GM21717 (cell line): ENCODE measurements around the gene EPS8.

Experiments
- ATAC-seq: cut with Tn5 transposase; IDR thresholded peaks from one replicate; pipeline ENCODE4 v1.9.1; 2021; ENCODE audit warnings: mild to moderate bottlenecking, moderate library complexity; ENCODE audit not compliant: unreplicated experiment

Gene EPS8

DNA sequence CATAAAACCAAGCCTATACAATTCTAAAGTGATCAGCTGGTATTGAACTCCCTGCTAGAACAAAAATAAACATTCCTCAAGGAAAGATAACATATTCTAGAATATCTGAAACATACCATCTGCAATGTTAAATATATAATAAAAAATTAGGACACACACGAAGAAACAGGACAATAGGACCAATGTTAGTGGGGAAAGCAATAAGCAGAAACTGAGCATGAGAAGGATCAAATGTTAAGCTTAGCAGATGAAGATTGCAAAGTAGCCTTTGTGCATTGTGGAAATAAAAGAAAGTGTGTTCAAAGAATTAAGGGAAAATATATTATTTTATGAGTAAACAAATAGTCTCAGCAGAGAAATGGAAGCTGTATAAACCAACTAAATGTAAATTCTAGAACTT, 180.8 kb downstream of the EPS8 start:
- ATAC-seq, result no peak

DNA sequence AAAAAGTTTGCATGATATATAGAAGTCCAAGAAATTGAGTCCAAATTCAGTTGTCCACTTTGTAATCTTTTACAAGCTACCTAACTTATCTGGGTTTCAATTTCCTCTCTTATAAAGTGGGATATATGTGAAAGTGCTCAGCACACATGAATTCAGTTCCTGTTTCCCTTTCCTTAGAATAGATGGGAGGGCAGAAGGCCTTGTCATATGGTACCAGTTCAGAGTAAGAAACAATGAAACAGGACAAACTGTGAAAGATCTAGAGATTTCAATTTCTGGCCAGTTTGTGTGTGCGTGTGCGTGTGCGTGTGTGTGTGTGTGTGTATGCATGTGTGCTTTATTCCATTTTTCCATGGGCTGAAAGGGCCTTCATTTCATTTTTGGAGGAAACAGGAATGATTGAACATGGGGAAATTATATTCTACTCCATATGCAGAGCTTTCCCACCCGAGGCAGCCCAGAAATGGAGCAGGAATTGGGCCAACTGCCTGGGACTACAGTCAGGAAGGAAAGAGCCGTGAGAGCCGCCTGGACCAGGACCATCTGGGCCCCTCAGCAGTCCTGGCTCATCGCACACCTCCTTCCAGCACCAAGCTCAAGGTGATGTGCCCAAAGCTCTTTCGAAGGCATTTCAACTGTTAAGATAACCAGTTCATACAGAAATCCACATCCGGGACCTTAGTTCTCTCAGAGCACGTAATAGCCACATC, 183.2 kb downstream of the EPS8 start:
- no peak for ATAC-seq

DNA sequence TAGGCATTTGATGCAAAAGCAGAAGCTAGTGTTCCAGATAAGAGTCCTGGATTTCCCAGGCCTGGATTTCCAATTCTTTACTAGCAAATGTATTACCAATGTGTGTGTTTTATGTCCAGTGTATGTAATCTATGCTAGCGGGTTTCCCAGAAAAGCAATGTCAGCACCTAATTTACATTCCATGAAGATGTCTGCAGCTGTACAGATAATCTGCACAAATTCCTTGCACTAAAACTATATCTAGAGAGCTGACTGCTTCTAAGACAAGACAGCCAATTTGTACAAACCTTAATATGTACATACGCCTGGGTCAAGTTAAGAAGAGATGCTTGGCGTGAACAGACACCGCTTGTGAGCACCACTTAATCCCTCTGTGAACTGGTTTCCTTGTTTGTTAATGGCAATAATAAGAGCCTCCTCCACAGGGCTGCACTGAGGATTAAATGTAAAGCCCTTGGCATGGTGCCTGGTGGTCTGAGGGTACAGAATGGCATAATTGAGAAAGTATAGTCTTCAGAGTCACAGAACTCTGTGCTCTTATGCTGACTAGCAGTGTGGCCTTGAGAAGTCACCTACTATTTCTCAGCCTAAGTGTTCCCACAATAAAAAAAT, 185.6 kb downstream of the EPS8 start:
- no peak for ATAC-seq

DNA sequence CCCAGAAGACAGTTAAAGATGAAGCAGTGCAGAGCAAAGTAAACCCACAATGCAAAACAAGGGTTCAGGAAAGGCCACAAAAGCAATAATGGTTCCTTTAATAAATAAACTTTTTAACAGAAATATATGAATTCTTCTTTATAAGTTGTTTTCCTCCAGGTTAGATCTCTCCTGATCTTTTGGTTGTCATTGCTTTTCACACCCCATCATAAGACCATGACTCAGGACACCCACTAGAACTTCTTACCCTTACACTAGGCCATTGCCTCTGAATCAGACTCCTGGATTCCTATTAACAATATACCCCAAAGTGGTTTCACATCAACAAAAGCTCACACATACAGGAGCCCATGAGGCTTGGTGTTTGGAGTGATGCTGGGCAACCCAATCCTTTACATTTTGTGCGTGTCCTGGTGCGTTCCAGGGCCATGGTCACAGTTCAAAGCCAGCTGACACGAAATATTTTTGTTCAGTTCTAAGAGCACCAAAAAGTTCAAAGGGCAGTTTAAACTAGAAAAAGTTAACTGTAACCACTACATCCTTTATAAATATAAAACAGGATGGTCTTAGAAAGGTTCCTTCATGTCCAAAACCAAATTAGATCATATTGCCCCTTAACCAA, 187.0 kb downstream of the EPS8 start:
- ATAC-seq, result no peak

DNA sequence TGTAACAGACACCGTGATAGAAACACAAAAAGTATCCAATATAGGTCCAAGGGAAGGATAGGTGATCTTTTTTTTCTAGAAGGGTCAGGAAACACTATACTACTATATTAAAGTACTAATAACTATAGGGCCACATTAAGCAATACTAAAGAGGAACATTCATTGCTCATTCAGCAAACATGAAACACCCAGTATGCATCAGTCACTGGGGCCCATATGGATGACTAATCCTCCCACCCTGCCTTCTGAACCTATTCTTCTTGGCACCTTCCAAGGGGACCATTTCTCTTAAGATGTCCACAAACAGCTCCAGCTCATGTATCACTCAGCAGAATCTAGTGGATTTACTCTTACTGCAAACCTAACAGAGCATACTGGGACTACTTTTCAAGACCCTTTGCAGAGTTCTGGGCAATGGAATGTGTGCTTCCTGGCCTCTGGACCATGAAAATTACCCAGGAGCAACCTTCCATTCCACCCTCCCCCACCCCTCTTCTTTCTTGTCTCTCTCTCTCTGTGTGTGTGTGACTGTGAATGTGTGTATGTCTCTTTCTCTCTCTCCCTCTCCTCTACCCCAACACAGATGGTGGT, 187.9 kb downstream of the EPS8 start:
- ATAC-seq, result no peak

DNA sequence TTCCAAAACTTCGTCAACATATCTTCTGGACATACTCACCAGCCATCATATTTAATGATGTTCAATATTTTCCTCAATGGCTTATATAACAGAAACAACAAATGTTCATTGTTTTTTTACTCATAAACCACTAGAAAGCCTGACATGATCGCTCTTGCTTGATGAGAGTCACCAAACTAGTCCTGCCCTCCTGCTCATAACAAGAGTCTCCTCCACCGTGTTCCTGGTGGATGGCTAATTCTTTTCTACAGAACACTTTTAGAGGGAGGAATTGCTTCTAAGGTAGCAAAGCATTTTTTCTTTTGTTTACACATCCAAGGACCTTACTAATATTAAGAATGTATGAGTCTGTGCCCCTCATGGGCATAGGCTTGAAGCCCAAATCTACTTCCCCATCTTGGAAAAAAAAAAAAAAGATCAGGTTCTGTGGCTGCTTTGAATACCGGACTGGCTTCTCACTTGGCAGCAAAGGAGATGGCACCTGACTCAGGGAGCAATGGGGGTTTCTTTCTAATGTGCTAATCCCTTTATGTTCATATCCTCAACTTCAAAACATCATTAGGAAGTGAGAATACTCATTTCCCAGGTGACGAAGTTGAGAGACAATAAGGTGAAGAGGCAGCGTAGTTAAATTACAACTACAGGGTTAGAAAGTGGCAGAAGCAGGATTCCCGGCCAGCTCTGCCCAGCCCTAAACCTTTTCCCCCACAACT, 188.8 kb downstream of the EPS8 start:
- no peak for ATAC-seq

DNA sequence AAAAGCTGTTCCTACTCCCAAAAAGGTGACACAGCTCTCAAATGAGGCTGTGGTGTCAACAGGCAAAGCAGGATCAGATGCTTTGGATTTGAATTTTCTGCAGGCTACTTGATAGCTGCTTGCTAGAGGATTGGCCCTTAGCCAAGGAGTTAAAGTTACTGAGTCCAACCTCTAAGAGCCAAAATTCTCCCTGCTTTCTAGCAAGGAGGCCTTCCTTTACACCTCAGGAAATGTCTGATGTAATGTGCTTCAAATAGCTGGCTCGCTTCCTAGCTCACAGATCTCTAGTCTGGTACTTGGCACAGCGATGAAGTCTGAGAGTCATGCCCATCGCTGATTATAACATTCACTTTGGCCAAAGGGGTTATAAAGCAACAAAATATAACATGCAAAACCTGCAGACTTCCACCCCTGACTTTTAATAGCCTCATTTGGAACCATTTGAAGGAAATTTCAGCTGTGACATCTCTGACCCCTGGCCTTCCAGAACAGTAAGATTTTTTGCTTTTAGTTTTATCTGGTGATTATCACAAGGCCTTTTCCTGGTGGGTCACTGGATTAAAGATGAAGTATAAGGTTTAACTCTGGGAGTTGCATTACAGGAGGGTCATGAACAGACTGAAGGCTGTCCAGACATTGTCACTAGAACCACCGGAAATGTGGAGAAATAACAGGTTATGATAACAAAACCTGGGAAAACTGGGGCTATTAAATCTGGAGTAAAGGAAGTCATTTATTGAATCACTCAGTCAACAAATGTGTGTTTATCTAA, 189.7 kb downstream of the EPS8 start:
- no peak for ATAC-seq

DNA sequence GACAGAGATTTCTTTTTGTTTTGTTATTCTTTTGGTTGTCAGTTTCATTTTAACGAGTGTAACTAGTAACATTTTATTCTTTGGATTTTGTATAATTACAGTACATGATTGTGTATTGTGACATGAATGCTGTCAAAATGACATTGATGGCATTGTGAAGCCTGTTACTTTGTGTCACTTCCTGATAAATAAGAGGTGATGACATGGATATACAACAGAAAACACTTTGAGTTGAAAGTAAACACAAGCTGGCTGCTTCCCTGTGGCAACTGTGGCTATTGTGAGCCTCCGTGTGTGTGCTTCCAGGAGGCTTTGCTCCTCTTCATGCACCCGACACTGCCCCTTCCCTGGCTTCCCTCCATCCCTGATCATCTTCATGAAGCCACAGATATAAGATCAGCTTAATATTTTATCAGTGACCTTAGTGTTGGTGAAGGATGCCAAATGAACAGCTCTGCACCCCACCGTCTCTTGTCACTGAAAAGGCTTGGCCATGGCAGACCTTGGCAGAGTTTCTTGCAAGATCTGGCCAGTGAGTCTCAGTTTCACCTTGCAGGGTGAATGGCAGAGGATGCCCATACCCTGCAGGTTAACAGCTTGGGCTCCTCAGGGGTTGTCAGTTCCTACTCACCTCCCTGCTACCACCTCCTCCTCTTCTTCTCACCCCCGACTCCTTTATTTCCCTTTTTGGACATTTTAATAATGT, 191.9 kb downstream of the EPS8 start:
- ATAC-seq, result no peak

DNA sequence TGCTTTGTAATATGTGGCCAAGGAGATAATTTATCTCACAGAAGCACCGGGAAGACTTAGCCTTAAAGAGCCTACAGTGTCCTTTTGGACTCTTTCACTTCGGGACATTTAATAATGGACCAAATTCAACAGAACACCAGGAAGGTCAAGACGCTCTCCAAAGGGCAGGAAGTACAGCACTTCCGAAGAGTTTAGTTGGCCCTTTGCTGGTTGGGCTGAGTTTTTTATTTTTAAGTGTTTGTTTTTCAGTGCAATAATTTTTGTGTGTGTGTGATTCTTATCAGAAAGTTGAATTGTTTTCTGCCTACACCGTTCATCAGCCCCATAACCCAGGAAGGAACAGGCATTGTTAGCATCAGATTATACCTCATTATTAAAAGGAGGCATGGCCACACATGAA, 193.0 kb downstream of the EPS8 start:
- no peak for ATAC-seq

DNA sequence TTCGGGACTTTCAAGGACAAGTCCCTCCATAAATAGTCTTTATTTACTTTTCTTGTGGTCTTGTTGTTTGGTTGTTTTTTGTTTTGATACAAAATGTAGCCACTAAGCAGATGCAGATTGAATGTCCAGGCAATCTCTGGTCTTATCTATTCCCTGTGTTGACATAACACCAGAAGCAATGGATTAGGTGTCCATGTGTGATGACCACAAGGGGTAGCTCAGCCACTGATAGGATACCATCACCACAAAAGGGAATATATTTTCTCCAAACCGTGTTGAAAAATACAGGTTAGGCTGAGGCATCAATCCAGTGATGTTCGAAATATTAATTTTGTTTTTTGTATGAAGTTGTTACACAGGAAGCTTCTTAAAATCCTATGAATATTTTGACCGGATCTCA, 196.3 kb downstream of the EPS8 start:
- ATAC-seq, result no peak

DNA sequence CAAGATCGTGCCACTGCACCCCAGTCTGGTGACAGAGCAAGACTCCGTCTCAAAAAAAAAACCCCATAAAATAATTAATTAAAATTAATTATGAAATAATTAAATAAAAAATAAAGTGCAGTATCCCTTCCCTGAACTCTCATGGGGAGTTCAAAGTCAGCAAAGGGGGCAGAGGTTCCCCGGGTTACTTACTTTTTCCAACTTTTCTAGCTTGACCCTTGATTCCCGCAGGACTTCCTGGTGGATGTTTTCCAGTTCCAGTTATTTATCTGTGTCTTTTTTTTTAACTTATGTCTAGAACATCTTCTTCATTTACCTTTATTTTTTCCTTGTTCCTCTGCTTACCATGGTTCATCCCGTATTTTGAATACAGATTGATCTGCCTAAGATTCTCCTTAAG, 197.4 kb downstream of the EPS8 start:
- ATAC-seq, result no peak

DNA sequence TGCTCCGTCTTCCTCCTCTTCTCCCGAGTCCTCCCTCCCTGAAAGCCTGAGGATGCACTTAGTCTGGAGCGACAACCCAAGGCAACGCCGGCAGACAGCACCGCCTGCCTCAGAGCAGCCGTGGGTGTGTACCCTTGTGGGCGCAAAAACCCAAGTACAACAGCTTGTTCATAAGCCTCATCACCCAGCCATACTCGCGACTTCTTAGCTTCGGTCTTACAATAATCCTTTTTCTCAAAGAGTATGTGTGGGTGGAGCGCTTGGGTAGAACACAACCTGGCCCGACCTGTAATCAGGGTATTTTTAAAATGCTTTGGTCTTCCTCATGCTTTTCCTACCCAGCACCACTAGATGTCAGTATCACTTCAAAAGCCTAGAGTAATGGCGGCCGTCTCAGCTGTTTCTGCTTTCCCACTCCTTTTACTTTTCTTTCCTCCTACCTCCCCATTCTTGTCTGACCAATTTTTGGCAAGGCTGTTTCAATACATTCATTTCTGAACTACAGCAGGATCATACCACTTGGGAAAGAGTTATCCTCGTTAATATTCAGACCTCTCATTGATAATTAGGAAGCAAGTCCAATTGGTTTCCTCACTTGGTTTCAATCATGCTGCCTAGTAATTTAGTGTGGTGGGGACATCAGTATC, 198.9 kb downstream of the EPS8 start:
- ATAC-seq, result peak; percentile 95

DNA sequence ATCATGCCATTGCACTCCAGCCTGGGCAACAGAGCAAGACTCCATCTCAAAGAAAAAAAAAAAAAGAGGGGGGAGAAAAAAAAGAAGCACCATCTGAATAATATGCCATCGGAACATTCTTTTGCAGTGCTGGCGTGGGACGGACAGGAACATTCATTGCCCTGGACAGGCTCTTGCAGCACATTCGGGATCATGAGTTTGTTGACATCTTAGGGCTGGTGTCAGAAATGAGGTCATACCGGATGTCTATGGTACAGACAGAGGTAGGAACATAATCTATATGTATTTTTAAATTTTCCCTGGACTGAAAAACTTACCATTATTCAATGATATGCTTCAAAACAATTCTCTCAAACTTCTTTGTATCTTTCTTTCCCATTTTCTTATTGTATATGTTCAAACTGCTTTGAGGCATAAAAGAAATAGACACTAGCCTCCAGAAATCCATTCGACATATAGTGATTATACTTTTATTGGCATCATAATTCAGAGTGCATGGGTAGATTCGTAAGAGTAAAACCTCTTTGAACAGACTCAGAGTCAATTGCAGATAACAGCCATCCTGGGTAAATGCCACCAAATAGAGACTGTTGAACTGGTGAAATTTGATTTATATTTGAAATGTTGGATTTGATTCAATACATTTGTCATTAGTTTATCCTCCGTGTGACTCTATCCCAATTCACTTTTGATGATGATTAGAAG, 199.7 kb downstream of the EPS8 start:
- ATAC-seq, result no peak

DNA sequence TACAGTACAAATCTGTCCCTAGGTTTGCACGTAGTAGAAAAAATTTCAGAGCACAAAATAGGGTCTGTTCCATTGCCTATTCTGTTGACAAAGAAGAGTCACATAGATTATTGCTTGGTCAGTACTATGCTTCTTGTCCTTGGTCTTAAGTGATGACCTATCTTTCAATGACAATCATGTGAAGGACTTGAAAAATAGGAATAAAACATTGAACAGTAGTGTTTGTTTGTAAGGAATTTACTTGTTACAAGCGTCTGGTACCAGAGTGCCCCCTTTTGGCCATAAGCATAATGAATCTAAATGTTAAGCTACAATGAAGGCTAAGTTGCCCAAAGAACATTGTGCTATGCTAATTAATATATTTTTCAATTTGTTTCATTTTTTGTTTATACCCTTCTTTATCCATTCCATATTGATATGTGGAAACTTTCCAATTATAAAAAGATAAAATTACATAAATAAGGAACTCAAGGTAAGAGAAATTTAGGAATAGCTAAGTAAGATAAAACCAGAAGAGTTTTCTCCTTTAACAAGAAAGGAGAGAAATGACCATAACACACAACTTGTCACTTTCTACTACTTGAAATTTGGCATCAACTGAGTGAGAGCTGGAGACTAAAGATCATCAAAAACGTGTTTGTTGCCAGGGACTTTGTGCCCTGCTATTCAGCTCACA, 204.7 kb downstream of the EPS8 start:
- no peak for ATAC-seq

DNA sequence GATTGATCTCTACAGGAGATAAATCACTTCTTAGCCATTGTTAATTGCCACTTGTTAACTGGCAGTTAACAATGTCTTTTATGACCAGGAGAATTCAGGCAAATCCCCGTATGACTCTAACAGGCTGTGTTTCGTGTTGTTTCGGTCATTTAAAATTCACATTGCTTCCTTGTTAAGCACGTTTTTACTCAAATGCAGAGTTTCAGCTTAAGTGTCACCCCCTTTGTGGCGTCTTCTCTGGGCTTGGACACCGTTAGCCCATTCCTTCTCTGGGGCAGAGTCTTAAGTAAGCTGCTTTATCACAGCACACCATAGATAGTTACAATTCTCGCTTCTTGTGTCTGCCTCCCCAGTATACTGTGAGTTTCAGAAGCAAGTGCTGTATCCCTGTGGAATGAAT, 205.4 kb downstream of the EPS8 start:
- no peak for ATAC-seq

DNA sequence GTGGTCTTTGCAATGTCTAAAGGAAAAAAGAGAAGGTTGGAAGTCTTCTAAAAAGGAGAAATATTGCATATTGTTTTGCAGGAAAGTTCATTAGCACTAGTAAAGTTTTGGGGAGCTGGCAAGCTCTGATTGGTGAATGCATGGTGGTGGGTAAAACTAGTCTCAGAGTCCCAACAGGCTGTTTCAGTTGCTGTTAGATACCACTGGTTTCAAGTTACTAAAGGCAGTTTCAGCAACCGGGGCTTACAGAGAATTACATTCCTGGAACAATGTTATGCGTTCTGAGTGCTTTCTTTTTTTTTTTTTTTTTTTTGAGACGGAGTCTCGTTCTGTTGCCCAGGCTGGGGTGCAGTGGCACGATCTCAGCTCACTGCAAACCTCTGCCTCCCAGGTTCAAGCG, 208.2 kb downstream of the EPS8 start:
- ATAC-seq, result no peak

DNA sequence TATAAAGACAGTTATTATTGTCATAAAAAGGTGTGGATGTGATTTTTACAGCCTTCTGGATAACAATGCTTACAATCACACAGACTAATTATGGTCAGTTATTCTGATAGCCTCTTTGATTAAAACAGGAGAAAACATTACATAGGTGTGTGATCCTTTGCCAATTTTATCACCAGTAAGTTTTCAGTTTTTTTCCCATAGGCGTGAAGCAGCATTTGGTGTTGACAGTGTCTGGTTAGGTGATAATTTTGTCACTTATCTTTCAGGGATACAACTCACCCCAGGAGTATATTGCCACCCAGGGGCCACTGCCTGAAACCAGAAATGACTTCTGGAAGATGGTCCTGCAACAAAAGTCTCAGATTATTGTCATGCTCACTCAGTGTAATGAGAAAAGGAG, 208.8 kb downstream of the EPS8 start:
- no peak for ATAC-seq
